Endodermal cell (in vitro differentiated cells): ENCODE data around the gene SBK2. TPM values are rescaled to one million over a fixed set of nuclear protein-coding genes. Genes with fewer than 3 reads are reported as not detected.
A peak's percentile ranks its signal among the peaks of the same experiment; 100 is the strongest.
"Not testable (repeated sequence)": the region's sequence is repeated elsewhere in the genome, so short reads cannot be mapped to it uniquely, and the experiment has no call there.

ENCODE experiments used
- DNase-seq: peaks from one replicate; pipeline ENCODE4 v3.0.0-alpha.2; 2017
- H3K27ac ChIP-seq: 2 replicates; pipeline ENCODE4 v1.5.1; 2013; ENCODE audit warnings: mild to moderate bottlenecking, low read depth, low read length, moderate library complexity
- H3K27me3 ChIP-seq: 2 replicates; pipeline ENCODE4 v1.6.1; 2013; ENCODE audit warnings: mild to moderate bottlenecking, low read length, moderate library complexity; ENCODE audit not compliant: insufficient read depth, control insufficient read depth, poor library complexity, severe bottlenecking
- H3K36me3 ChIP-seq: 2 replicates; pipeline ENCODE4 v1.7.0; 2013; ENCODE audit warnings: mild to moderate bottlenecking, low read length, moderate library complexity; ENCODE audit not compliant: control insufficient read depth, insufficient read depth
- H3K4me1 ChIP-seq: one replicate; pipeline ENCODE4 v1.7.0; 2013; ENCODE audit warnings: low read length; ENCODE audit not compliant: control insufficient read depth, insufficient read depth
- H3K4me3 ChIP-seq: 2 replicates; pipeline ENCODE4 v1.5.1; 2013; ENCODE audit warnings: mild to moderate bottlenecking, low read length, moderate library complexity
- H3K9ac ChIP-seq: 2 replicates; pipeline ENCODE4 v1.6.1; 2013; ENCODE audit warnings: mild to moderate bottlenecking, low read length, moderate library complexity; ENCODE audit not compliant: poor library complexity, severe bottlenecking; ENCODE audit errors: extremely low read depth
- H3K9me3 ChIP-seq: 2 replicates; pipeline ENCODE4 v1.6.1; 2013; ENCODE audit warnings: mild to moderate bottlenecking, low read length, moderate library complexity; ENCODE audit not compliant: control insufficient read depth
- H3K27ac Mint-ChIP-seq: 2 replicates; pipeline ENCODE4 v1.8.0; 2020; ENCODE audit warnings: mixed read lengths
- H3K27me3 Mint-ChIP-seq: 2 replicates; pipeline ENCODE4 v1.8.0; 2021; ENCODE audit warnings: mild to moderate bottlenecking, mixed read lengths; ENCODE audit not compliant: insufficient read depth
- H3K36me3 Mint-ChIP-seq: 2 replicates; pipeline ENCODE4 v1.8.0; 2020; ENCODE audit warnings: low read depth, mixed read lengths
- H3K4me1 Mint-ChIP-seq: 2 replicates; pipeline ENCODE4 v1.8.0; 2020; ENCODE audit warnings: mixed read lengths
- H3K4me3 Mint-ChIP-seq: 2 replicates; pipeline ENCODE4 v1.8.0; 2020; ENCODE audit warnings: mild to moderate bottlenecking, moderate library complexity, mixed read lengths
- H3K9me3 Mint-ChIP-seq: 2 replicates; pipeline ENCODE4 v1.8.0; 2020; ENCODE audit warnings: mild to moderate bottlenecking, mixed read lengths
- CTCF ChIP-seq: fragments of 200-600 bp; sonication (generic); conservative IDR thresholded peaks from 2 replicates; pipeline ENCODE4 v1.5.0; 2021; ENCODE audit warnings: antibody characterized with exemption, mild to moderate bottlenecking
- WGBS, 2 experiments: methylation state at CpG; one replicate each; pipeline versions ENCODE4 v1.1.5 to v1.1.7; 2013; ENCODE audit warnings: missing lambda C conversion rate in 2 of 2, mixed read lengths in 1 of 2; ENCODE audit not compliant: insufficient coverage in 1 of 2, insufficient read length in 1 of 2; 5-methylcytosine and 5-hydroxymethylcytosine counted together
- long read RNA-seq, 4 experiments: library from polyadenylated mRNA in 2 of 4; library from RNA in 1 of 4; library from capped mRNA in 1 of 4; stranded (forward) in 3 of 4; unstranded in 1 of 4; transcript quantifications; one replicate each; pipeline ENCODE4 v2.0.0, GENCODE V29; 2020 to 2021; ENCODE audit warnings: inconsistent platforms in 1 of 4
- polyA plus RNA-seq, 2 experiments: library from polyadenylated mRNA; stranded (reverse); fragments of 50-300 nt; gene quantifications; one replicate each; pipeline ENCODE4 v1.2.3, GENCODE V29; 2013
- total RNA-seq, 2 donors: library from RNA; stranded (reverse); fragmentation: NEBNext Ultra II Directional in 1 of 2; extraction: Animal tissue kit (Norgen Biotek cat#: 25700) in 1 of 2; gene quantifications; 2 replicates in 1 of 2; 3 replicates in 1 of 2; pipeline ENCODE4 v1.2.1, GENCODE V29; 2021

SBK2 gene
- total RNA-seq: 1 to 10 TPM; 3.3 to 6.6 TPM
- polyA plus RNA-seq (2013, experiment 1 of 2): 1.6 TPM
- polyA plus RNA-seq (2013, experiment 2 of 2): 2.5 TPM
- long read RNA-seq, experiment 1, partial matches to known transcripts: 0 of 2 reads
- long read RNA-seq, experiment 1, other reads (novel, unspliced or antisense): 1 of 2 reads
- long read RNA-seq, experiment 2, transcript SBK2-202 (4 exons, 1,085 nt): major isoform, 6 of 9 reads
- long read RNA-seq, experiment 2, partial matches to known transcripts: 0 of 9 reads
- long read RNA-seq, experiment 2, other reads (novel, unspliced or antisense): 3 of 9 reads
- long read RNA-seq, experiment 3, partial matches to known transcripts: 0 of 4 reads
- long read RNA-seq, experiment 3, other reads (novel, unspliced or antisense): 1 of 4 reads
- long read RNA-seq, experiment 4, partial matches to known transcripts: 0 of 1 reads
- long read RNA-seq, experiment 4, other reads (novel, unspliced or antisense): 0 of 1 reads

- no peak within 1 kb of the TSS for H3K27ac ChIP-seq
- no peaks in the 10 kb centered on the region for H3K27me3 ChIP-seq
- peak; percentile 96 for DNase-seq
- H3K9me3 ChIP-seq: no peaks in the 10 kb centered on the region
- no peaks in the 10 kb centered on the region for H3K9me3 Mint-ChIP-seq
- peak within 1 kb of the TSS; percentile 39 for H3K4me3 Mint-ChIP-seq
- no peak within 1 kb of the TSS for H3K9ac ChIP-seq
- no peak within 1 kb of the TSS for H3K4me3 ChIP-seq
- peaks cover 9% of the 10 kb centered on the region for H3K27me3 Mint-ChIP-seq
- no peaks in the 10 kb centered on the region for H3K4me1 ChIP-seq
- H3K27ac Mint-ChIP-seq: peak within 1 kb of the TSS; percentile 77
- no peaks in the 10 kb centered on the region for H3K36me3 ChIP-seq
- no peaks in the 10 kb centered on the region for H3K4me1 Mint-ChIP-seq
- H3K36me3 Mint-ChIP-seq: no peaks in the 10 kb centered on the region
- 32 to 33% methylated on average over 5 to 14 of the region's 14 CpGs for WGBS, 2 experiments
- TF ChIP-seq CTCF: peak; percentile 82
Measured at GRCh38 chr19:55536951-55537740, at the start of gene SBK2. Gene SBK2, minus strand, starts transcription at chr19:55537133. Its CDS starts 839 bp downstream, at chr19:55536294.

GRCh38 chr19:55585658-55586339 is 48.9 kb upstream of the SBK2 start:
- H3K27ac ChIP-seq: peak overlapping the region; percentile 70
- peak overlapping the region; percentile 95 for H3K27ac Mint-ChIP-seq
- H3K36me3 ChIP-seq: no peaks in the 10 kb centered on the region
- H3K4me1 Mint-ChIP-seq: peaks cover 22% of the 10 kb centered on the region
- no peaks in the 10 kb centered on the region for H3K36me3 Mint-ChIP-seq
- H3K4me3 ChIP-seq: peak overlapping the region; percentile 77
- H3K27me3 ChIP-seq: no peaks in the 10 kb centered on the region
- H3K9ac ChIP-seq: peak overlapping the region; percentile 6
- H3K9me3 ChIP-seq: no peaks in the 10 kb centered on the region
- H3K4me1 ChIP-seq: no peaks in the 10 kb centered on the region
- DNase-seq: peak; percentile 91
- peaks cover 9% of the 10 kb centered on the region for H3K27me3 Mint-ChIP-seq
- H3K4me3 Mint-ChIP-seq: peak overlapping the region; percentile 61
- WGBS, 2 experiments: 23 to 26% methylated on average over 9 to 34 of the region's 36 CpGs
- TF ChIP-seq CTCF: no peak
- no peaks in the 10 kb centered on the region for H3K9me3 Mint-ChIP-seq

- Mint-ChIP-seq H3K36me3 (peaks cover under 1% of the 10 kb centered on the region), H3K27me3 (peaks cover 3% of the 10 kb centered on the region), H3K4me1 (peaks cover 17% of the 10 kb centered on the region), H3K27ac (no peak overlapping the region), H3K9me3 (no peaks in the 10 kb centered on the region), H3K4me3 (no peak overlapping the region)
- Histone ChIP-seq H3K27me3 (no peaks in the 10 kb centered on the region), H3K4me3 (no peak overlapping the region), H3K36me3 (no peaks in the 10 kb centered on the region), H3K27ac (no peak overlapping the region), H3K9ac (no peak overlapping the region), H3K4me1 (no peaks in the 10 kb centered on the region), H3K9me3 (no peaks in the 10 kb centered on the region)
- TF ChIP-seq CTCF: no peak
- WGBS, 2 experiments: 94 to 95% methylated on average over 11 of the region's 11 CpGs
- DNase-seq: no peak
Measured at GRCh38 chr19:55584871-55585270, 47.9 kb upstream of the SBK2 start.

- H3K9me3 Mint-ChIP-seq, H3K27me3 ChIP-seq, H3K9ac ChIP-seq, H3K27ac Mint-ChIP-seq, H3K36me3 ChIP-seq, H3K27ac ChIP-seq, H3K4me3 ChIP-seq, DNase-seq, H3K4me1 ChIP-seq, H3K4me3 Mint-ChIP-seq, H3K36me3 Mint-ChIP-seq, H3K9me3 ChIP-seq, H3K27me3 Mint-ChIP-seq: not testable (repeated sequence)
- 86 to 96% methylated on average over 3 to 8 of the region's 8 CpGs for WGBS, 2 experiments
- peaks cover 16% of the 10 kb centered on the region for H3K4me1 Mint-ChIP-seq
Measured at GRCh38 chr19:55583897-55584296, 47.0 kb upstream of the SBK2 start.
